ENCODE measurements around the gene MNT.
A peak's percentile ranks its signal among the peaks of the same experiment; 100 is the strongest.

The MNT gene

DNA sequence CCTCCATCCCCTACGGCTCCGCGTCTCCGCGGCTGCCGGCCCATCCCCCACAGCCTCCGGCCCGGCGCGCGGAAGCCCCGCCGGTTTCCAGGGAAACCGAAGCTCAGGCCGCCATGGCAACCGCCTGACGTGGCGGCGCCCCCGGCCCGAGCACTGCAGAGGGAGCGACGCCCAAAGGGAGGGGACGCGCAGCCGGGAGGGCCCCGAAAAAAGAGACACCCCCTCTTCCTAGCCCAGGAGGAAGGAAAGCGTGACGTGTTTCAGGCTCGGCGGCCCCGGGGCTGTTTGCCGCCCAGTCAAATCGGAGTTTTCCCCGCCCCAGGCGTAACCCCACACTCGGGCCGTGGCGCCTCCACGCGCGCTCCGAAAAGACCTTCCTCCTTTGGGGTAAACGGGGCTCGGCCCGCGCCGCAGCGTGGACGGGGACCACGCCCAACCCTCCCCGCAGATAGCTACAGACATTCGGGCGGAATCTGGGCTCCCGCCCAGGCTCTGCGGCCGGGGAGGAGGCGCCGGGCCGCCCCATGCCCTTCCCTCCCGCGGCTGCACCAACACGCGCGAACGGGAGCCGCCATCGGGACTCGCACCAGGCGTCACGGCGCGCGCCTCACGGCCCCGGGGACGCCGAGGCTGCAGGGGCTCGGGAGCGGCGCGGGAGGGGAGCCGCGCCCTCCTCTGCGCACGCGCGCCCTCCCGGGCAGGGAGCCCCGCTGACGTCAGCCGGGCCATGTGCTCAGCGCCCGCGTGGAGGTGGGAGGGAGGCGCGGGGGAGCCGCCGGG is 7.5 kb downstream of the MNT start:
- peaks cover 81% of the 10 kb centered on the region for H3K4me1 Mint-ChIP-seq
- H3K9me3 Mint-ChIP-seq: no peaks in the 10 kb centered on the region
- H3K27ac Mint-ChIP-seq: peak overlapping the region; percentile 69
- peak; percentile 89 for DNase-seq
- peak overlapping the region; percentile 67 for H3K4me3 Mint-ChIP-seq
- peaks cover 2% of the 10 kb centered on the region for H3K27me3 Mint-ChIP-seq (ENCODE audit: low read depth, poor library complexity)
- peaks cover 5% of the 10 kb centered on the region for H3K36me3 Mint-ChIP-seq (ENCODE audit: low read depth)
- TF ChIP-seq, protein P1, sequence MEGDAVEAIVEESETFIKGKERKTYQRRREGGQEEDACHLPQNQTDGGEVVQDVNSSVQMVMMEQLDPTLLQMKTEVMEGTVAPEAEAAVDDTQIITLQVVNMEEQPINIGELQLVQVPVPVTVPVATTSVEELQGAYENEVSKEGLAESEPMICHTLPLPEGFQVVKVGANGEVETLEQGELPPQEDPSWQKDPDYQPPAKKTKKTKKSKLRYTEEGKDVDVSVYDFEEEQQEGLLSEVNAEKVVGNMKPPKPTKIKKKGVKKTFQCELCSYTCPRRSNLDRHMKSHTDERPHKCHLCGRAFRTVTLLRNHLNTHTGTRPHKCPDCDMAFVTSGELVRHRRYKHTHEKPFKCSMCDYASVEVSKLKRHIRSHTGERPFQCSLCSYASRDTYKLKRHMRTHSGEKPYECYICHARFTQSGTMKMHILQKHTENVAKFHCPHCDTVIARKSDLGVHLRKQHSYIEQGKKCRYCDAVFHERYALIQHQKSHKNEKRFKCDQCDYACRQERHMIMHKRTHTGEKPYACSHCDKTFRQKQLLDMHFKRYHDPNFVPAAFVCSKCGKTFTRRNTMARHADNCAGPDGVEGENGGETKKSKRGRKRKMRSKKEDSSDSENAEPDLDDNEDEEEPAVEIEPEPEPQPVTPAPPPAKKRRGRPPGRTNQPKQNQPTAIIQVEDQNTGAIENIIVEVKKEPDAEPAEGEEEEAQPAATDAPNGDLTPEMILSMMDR (IDR thresholded peaks at IDR 0.05): no peak

DNA sequence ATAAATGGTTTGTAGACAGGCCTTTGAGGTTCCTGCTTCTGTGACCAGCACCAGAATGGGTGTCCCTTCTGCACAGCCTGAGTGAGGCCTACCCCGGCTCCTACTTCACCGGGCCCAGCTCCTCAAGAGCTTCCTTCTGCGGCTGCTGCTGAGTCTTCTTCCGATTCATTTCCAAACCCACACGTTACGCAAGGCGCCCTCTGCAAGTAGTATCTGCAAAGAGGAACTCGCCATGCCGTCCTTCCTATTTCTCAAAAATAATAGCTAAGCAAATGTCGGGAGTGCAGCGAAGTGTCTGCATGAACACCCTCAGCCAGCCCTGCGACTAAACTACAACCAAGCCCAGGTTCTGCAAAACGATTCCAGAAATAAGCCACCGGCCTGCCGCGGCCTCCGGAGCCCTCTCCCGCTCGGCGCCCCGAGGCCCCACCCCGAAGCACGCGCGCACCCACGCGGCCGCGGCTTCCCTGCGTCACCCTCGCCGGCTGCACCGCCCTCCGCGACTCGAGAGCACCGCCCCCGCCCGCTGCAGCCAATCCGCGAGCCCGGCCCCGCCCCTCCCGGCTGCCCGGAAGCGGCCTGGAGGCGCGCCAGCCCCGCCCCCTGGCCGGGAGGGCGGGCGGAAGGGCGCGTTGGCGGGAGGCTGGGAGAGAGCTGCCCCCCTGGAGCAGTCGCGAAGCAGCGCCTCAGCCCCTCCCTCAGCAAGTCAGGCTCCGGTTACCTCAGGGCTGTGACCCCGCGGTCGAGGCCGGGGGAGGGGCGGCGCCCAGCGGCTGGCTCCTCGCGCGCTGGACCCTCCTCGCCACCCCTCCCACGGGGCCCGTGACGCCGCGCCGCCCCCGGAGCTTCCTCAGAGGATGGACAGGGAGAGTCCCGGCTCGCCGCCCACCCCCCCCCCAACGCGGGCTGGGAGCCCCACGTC is 8.3 kb downstream of the MNT start:
- no peaks in the 10 kb centered on the region for H3K9me3 Mint-ChIP-seq
- H3K27ac Mint-ChIP-seq: peak overlapping the region; percentile 97
- H3K36me3 Mint-ChIP-seq (ENCODE audit: low read depth): peaks cover 10% of the 10 kb centered on the region
- peak overlapping the region; percentile 93 for H3K4me3 Mint-ChIP-seq
- H3K27me3 Mint-ChIP-seq (ENCODE audit: low read depth, poor library complexity): peaks cover 2% of the 10 kb centered on the region
- DNase-seq: peak; percentile 98
- peaks cover 81% of the 10 kb centered on the region for H3K4me1 Mint-ChIP-seq
- TF ChIP-seq, protein P1 (IDR thresholded peaks at IDR 0.05): no peak

DNA sequence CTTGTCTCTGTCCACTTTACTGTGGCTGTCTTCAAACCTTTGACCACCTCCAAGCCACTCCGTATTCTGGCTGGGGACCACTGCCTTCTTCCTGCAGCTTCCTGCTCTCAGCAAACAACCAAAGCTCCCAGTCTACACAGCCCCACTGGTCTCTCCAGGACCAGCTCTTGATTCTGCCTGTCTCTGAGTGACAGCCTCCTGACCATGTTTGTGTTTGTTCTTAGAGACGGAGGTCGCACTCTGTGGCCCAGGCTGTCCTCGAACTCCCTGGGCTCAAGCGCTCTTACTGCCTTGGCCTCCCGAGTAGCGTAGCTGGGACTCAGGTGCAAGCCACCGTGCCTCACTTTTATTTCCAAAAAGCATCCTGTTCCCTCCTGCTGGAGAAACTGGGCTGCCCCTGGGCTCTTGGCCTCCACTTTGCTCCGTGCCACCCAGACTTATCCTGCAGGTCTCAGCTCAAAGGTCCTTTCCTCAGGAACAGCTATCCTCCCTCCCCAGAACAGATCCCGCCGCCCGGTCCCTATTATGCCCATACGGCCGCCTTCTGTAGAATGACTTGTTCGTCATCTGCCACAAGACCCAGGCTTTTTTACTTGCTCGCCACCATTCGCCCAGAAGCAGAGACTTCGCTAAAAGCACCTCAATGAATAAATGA is 9.1 kb downstream of the MNT start:
- peaks cover 2% of the 10 kb centered on the region for H3K27me3 Mint-ChIP-seq (ENCODE audit: low read depth, poor library complexity)
- peaks cover 76% of the 10 kb centered on the region for H3K4me1 Mint-ChIP-seq
- peak; percentile 2 for DNase-seq
- H3K9me3 Mint-ChIP-seq: no peaks in the 10 kb centered on the region
- peak overlapping the region; percentile 93 for H3K4me3 Mint-ChIP-seq
- H3K27ac Mint-ChIP-seq: peak overlapping the region; percentile 97
- H3K36me3 Mint-ChIP-seq (ENCODE audit: low read depth): peaks cover 10% of the 10 kb centered on the region
- TF ChIP-seq, protein P1 (IDR thresholded peaks at IDR 0.05): no peak

DNA sequence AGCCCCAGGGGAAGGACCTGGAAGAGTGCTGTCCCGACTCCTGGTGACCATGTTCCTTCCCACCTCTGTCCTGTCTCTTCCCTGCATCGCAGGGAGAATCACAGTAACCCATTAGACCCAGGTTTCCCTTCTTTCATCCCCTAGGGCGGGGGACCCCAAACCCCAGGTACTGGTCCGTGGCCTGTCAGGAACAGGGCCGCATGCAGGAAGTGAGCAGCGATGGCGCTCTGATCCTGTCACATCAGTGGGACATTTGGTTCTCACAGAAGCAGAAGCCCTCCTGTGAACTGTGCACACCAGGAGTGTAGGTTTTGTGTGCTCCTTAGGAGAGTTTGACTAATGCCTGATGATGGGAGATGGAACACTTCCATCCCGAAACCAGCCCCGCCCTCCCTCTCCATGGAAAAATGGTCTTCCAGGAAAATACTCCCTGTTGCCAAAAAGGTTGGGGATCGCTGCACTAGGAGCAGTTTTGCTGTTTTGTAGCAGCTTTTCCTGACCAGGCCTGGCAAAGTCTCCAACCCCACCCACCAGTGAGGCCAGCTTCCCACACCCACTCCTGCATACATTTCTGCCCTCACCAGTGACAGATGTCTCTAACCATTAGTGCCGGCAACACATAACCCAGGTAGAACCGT is 10.5 kb downstream of the MNT start:
- Mint-ChIP-seq H3K4me3 (peak overlapping the region; percentile 33), H3K27me3 (ENCODE audit: low read depth, poor library complexity) (peaks cover 2% of the 10 kb centered on the region), H3K4me1 (peaks cover 74% of the 10 kb centered on the region), H3K27ac (peak overlapping the region; percentile 80), H3K9me3 (no peaks in the 10 kb centered on the region), H3K36me3 (ENCODE audit: low read depth) (peaks cover 10% of the 10 kb centered on the region)
- TF ChIP-seq, protein P1 (IDR thresholded peaks at IDR 0.05): no peak
- no peak for DNase-seq

DNA sequence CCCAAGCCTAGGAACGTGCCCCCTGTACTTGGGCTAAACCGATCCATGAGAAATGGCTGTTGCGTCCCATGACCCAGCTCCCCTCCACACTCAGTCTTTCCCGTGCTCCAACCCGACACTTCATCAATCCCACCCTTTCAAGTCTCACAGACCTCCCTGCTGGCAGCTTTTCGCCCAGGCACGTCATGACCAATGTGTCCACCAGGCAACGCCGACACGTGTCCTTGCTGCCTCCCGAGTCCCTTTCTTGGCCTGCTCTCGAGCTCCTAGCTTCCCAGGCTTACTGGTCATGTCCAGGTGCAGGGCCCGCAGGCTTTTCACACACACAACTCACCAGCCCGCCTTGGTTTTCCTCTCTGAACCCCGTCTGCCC is 12.2 kb downstream of the MNT start:
- Mint-ChIP-seq H3K27me3 (ENCODE audit: low read depth, poor library complexity) (peaks cover 2% of the 10 kb centered on the region), H3K36me3 (ENCODE audit: low read depth) (peaks cover 10% of the 10 kb centered on the region), H3K9me3 (no peaks in the 10 kb centered on the region), H3K4me3 (peak overlapping the region; percentile 11), H3K27ac (peak overlapping the region; percentile 77), H3K4me1 (peaks cover 78% of the 10 kb centered on the region)
- TF ChIP-seq, protein P1 (IDR thresholded peaks at IDR 0.05): no peak
- DNase-seq: no peak
